Measurements from ENCODE around the gene STX8. TPM values are rescaled to one million over a fixed set of nuclear protein-coding genes. Genes with fewer than 3 reads are reported as not detected.

STX8 gene
- total RNA-seq, 2 experiments from 2014 or later = 59.6 to 71.5 TPM

- CTCF ChIA-PET = no interaction called here
- H3K36me3 Mint-ChIP-seq (ENCODE audit: low read depth) = no peaks in the 10 kb centered on the region
- POLR2A ChIA-PET = interaction anchor here (1.1 to 2.5 kb wide), 2 partner anchors 9 to 12 kb away, joined by 3 to 9 read pairs; no protein-coding TSS in a partner anchor
- H3K27me3 Mint-ChIP-seq = peaks cover 4% of the 10 kb centered on the region
- intact Hi-C loops (cut with micrococcal nuclease) = no loop called here
- peak overlapping the region; percentile 76 for H3K4me3 Mint-ChIP-seq
- ATAC-seq = peak; percentile 78
- peaks cover 13% of the 10 kb centered on the region for H3K4me1 Mint-ChIP-seq (ENCODE audit: low read depth)
- H3K9me3 Mint-ChIP-seq = no peaks in the 10 kb centered on the region
- H3K27ac Mint-ChIP-seq = peak overlapping the region; percentile 85
- TF ChIP-seq, protein P1, sequence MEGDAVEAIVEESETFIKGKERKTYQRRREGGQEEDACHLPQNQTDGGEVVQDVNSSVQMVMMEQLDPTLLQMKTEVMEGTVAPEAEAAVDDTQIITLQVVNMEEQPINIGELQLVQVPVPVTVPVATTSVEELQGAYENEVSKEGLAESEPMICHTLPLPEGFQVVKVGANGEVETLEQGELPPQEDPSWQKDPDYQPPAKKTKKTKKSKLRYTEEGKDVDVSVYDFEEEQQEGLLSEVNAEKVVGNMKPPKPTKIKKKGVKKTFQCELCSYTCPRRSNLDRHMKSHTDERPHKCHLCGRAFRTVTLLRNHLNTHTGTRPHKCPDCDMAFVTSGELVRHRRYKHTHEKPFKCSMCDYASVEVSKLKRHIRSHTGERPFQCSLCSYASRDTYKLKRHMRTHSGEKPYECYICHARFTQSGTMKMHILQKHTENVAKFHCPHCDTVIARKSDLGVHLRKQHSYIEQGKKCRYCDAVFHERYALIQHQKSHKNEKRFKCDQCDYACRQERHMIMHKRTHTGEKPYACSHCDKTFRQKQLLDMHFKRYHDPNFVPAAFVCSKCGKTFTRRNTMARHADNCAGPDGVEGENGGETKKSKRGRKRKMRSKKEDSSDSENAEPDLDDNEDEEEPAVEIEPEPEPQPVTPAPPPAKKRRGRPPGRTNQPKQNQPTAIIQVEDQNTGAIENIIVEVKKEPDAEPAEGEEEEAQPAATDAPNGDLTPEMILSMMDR (IDR thresholded peaks at IDR 0.05) = no peak
- DNase-seq = peak; percentile 72
These were observed 335.6 kb downstream of the STX8 start for GRCh38 chr17:9239793-9240658.

GRCh38 chr17:9239246-9239792 lies 336.3 kb downstream of the STX8 start:
- peaks cover 4% of the 10 kb centered on the region for H3K27me3 Mint-ChIP-seq
- peak overlapping the region; percentile 76 for H3K4me3 Mint-ChIP-seq
- CTCF ChIA-PET = no interaction called here

GRCh38 chr17:9238340-9239245 lies 337.0 kb downstream of the STX8 start:
- intact Hi-C loops (cut with micrococcal nuclease) = no loop called here
- TF ChIP-seq, protein P1 (IDR thresholded peaks at IDR 0.05) = no peak
- H3K27ac Mint-ChIP-seq = peak overlapping the region; percentile 85
- H3K4me1 Mint-ChIP-seq (ENCODE audit: low read depth) = peaks cover 13% of the 10 kb centered on the region
- DNase-seq (no peak), ATAC-seq (no peak)
- ChIA-PET CTCF (no interaction called here), POLR2A (no interaction called here)
- H3K36me3 Mint-ChIP-seq (ENCODE audit: low read depth) = no peaks in the 10 kb centered on the region
- peaks cover 6% of the 10 kb centered on the region for H3K27me3 Mint-ChIP-seq
- peak overlapping the region; percentile 76 for H3K4me3 Mint-ChIP-seq
- no peaks in the 10 kb centered on the region for H3K9me3 Mint-ChIP-seq

More at GRCh38 chr17:9239246-9239792, 336.3 kb downstream of the STX8 start:
- TF ChIP-seq, protein P1 (IDR thresholded peaks at IDR 0.05) = no peak
- Mint-ChIP-seq H3K27ac (peak overlapping the region; percentile 85), H3K4me1 (ENCODE audit: low read depth) (peaks cover 13% of the 10 kb centered on the region), H3K36me3 (ENCODE audit: low read depth) (no peaks in the 10 kb centered on the region), H3K9me3 (no peaks in the 10 kb centered on the region)
- peak; percentile 32 for ATAC-seq
- POLR2A ChIA-PET = interaction anchor here (1.1 kb wide), 1 partner anchor 8 kb away, joined by 3 read pairs; no protein-coding TSS in a partner anchor
- intact Hi-C loops (cut with micrococcal nuclease) = no loop called here
- peak; percentile 59 for DNase-seq

DNA sequence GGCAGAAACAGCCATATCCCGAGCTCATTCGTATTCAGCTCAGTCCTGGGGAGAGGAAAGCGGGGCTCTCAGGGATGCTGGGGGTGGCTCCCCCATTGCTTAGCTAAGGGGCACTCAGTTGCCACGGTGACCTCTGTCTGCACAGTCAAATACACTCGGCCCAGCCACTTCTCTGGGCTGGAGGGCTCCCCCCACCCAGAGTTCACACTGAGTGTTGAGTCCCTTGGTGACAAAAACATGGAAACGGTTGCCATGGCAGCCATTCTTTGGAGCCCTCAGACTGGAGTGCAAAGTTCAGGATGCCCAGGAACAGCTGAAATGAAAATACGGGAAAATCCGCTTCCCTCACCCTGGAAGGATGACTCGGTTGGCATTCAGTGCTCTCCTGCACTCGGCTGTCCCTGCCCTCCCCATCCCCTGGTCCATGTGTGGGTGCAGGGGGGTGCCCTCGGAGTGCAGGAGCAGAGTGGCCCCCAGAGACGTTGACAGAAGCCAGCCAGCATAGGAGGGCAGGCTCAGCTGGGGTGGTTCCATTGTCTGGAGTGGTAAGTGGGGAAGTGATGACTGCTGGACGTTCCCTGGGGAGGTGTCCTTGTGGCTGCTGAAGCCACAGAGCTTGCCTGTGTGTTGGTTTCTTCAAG lies 337.8 kb downstream of the STX8 start:
- TF ChIP-seq, protein P1 (IDR thresholded peaks at IDR 0.05) = no peak
- CTCF ChIA-PET = no interaction called here
- H3K27me3 Mint-ChIP-seq = peaks cover 9% of the 10 kb centered on the region
- H3K36me3 Mint-ChIP-seq (ENCODE audit: low read depth) = no peaks in the 10 kb centered on the region
- H3K4me1 Mint-ChIP-seq (ENCODE audit: low read depth) = peaks cover 13% of the 10 kb centered on the region
- peak overlapping the region; percentile 9 for H3K4me3 Mint-ChIP-seq
- DNase-seq = no peak
- POLR2A ChIA-PET = interaction anchor here (0.9 kb wide), 1 partner anchor 15 kb away, joined by 7 read pairs; no protein-coding TSS in a partner anchor
- H3K9me3 Mint-ChIP-seq = no peaks in the 10 kb centered on the region
- no peak overlapping the region for H3K27ac Mint-ChIP-seq
- ATAC-seq = no peak
- intact Hi-C loops (cut with micrococcal nuclease) = no loop called here

Measured in activated CD8-positive, alpha-beta T cell treated with anti-CD3 and anti-CD28 coated beads for 36 hours (primary cell).